HEK293 (cell line): ENCODE measurements around the gene CCDC110.

Experiments
- CTCF ChIA-PET: fragments of 350-600 bp; formaldehyde crosslinking; extraction: SDS; loops from one replicate; lab custom pipeline; 2021; ENCODE audit warnings: antibody characterized with exemption; lab: Yijun Ruan, JAX
- POLR2A ChIA-PET: fragments of 300-600 bp; formaldehyde crosslinking; extraction: SDS; loops from one replicate; lab custom pipeline; 2020; ENCODE audit warnings: antibody characterized with exemption, inconsistent platforms; lab: Yijun Ruan, JAX
- H3K27ac ChIP-seq: fragments of 200-500 bp; sonication (Bioruptor generic); 2 replicates; pipeline ENCODE4 v1.5.1; 2014; ENCODE audit warnings: low read depth, low read length, control low read depth, inconsistent platforms; ENCODE audit errors: extremely low read depth
- H3K36me3 ChIP-seq, 2 experiments: fragments of 200-500 bp in 1 of 2; sonication (Bioruptor generic) in 1 of 2; 1 replicate in 1 of 2; 2 replicates in 1 of 2; pipeline ENCODE4 v1.5.1; 2014 to 2017; ENCODE audit warnings: inconsistent platforms in 2 of 2, low read length in 2 of 2; ENCODE audit not compliant: control insufficient read depth in 2 of 2, insufficient read depth in 1 of 2
- H3K4me1 ChIP-seq: fragments of 200-500 bp; sonication (Bioruptor generic); 2 replicates; pipeline ENCODE4 v1.5.1; 2014; ENCODE audit warnings: mild to moderate bottlenecking, low read length, inconsistent platforms; ENCODE audit not compliant: control insufficient read depth, insufficient read depth
- H3K4me3 ChIP-seq: 2 replicates; pipeline ENCODE4 v1.5.1; 2011; ENCODE audit warnings: low read depth, mild to moderate bottlenecking, control low read depth, low read length, moderate library complexity
- H3K9me3 ChIP-seq: fragments of 200-500 bp; sonication (Bioruptor generic); 2 replicates; pipeline ENCODE4 v1.5.1; 2014; ENCODE audit warnings: low read depth, low read length, inconsistent platforms; ENCODE audit not compliant: control insufficient read depth, insufficient read depth
- EGR2 ChIP-seq: fragments of 450-650 bp; formaldehyde crosslinking; IDR thresholded peaks from 2 replicates; pipeline ENCODE4 v1.5.1; 2016; ENCODE audit warnings: low read depth, missing biosample characterization, missing genetic modification characterization
- HOXC10 ChIP-seq: sonication (generic); formaldehyde crosslinking; IDR thresholded peaks from 2 replicates; pipeline ENCODE4 v1.8.1; 2023; ENCODE audit warnings: mild to moderate bottlenecking, missing genetic modification reagents
- ZBTB20 ChIP-seq: fragments of 450-650 bp; formaldehyde crosslinking; IDR thresholded peaks from 2 replicates; pipeline ENCODE4 v1.5.1; 2016; ENCODE audit warnings: missing biosample characterization, missing genetic modification characterization
- ZNF114 ChIP-seq: fragments of 450-650 bp; formaldehyde crosslinking; IDR thresholded peaks from 2 replicates; pipeline ENCODE4 v1.5.0; 2017; ENCODE audit warnings: missing biosample characterization, missing genetic modification characterization
- ZNF132 ChIP-seq: fragments of 450-650 bp; formaldehyde crosslinking; IDR thresholded peaks from 2 replicates; pipeline ENCODE4 v1.5.1; 2017; ENCODE audit warnings: missing biosample characterization, missing genetic modification characterization, borderline replicate concordance
- ZNF16 ChIP-seq: fragments of 450-650 bp; formaldehyde crosslinking; IDR thresholded peaks from 2 replicates; pipeline ENCODE4 v1.5.1; 2016; ENCODE audit warnings: low read depth, missing biosample characterization, missing genetic modification characterization
- ZNF175 ChIP-seq: fragments of 450-650 bp; formaldehyde crosslinking; IDR thresholded peaks from 2 replicates; pipeline ENCODE4 v1.5.1; 2016; ENCODE audit warnings: missing biosample characterization, missing genetic modification characterization
- ZNF274 ChIP-seq, 2 experiments: fragments of 200-500 bp in 1 of 2; fragments of 450-650 bp in 1 of 2; sonication (Bioruptor generic) in 1 of 2; formaldehyde crosslinking in 1 of 2; IDR thresholded peaks; 2 replicates each; pipeline versions ENCODE4 v1.5.1 to v1.6.1; 2014 to 2016; ENCODE audit warnings: borderline replicate concordance in 1 of 2, inconsistent platforms in 1 of 2, low read length in 1 of 2, missing biosample characterization in 1 of 2, missing genetic modification characterization in 1 of 2
- ZNF658 ChIP-seq: fragments of 450-650 bp; formaldehyde crosslinking; IDR thresholded peaks from 2 replicates; pipeline ENCODE4; 2016; ENCODE audit warnings: missing biosample characterization, missing genetic modification characterization
- ZNF660 ChIP-seq: fragments of 450-650 bp; IDR thresholded peaks from 2 replicates; pipeline ENCODE4 v1.5.1; 2018; ENCODE audit warnings: missing biosample characterization, mild to moderate bottlenecking, missing genetic modification characterization
- TF ChIP-seq, protein P1 (sequence below): fragments of 450-650 bp; formaldehyde crosslinking; IDR thresholded peaks from 2 replicates; pipeline ENCODE4 v1.5.1; 2016; ENCODE audit warnings: missing biosample characterization, missing genetic modification characterization
- TF ChIP-seq, protein P2 (sequence below): fragments of 450-650 bp; formaldehyde crosslinking; IDR thresholded peaks from 2 replicates; pipeline ENCODE4 v1.5.1; 2016; ENCODE audit warnings: missing biosample characterization, missing genetic modification characterization
- TF ChIP-seq, protein P3 (sequence below): fragments of 450-650 bp; formaldehyde crosslinking; IDR thresholded peaks from 2 replicates; pipeline ENCODE4 v1.5.1; 2017; ENCODE audit warnings: missing biosample characterization, missing genetic modification characterization
- TF ChIP-seq, protein P4 (sequence below): fragments of 450-650 bp; formaldehyde crosslinking; IDR thresholded peaks from 2 replicates; pipeline ENCODE4 v1.5.1; 2017; ENCODE audit warnings: missing biosample characterization, missing genetic modification characterization
- TF ChIP-seq, protein P5 (sequence below): fragments of 450-650 bp; formaldehyde crosslinking; IDR thresholded peaks from 2 replicates; pipeline ENCODE4 v1.5.1; 2016; ENCODE audit warnings: missing biosample characterization, missing genetic modification characterization

CCDC110 gene

DNA sequence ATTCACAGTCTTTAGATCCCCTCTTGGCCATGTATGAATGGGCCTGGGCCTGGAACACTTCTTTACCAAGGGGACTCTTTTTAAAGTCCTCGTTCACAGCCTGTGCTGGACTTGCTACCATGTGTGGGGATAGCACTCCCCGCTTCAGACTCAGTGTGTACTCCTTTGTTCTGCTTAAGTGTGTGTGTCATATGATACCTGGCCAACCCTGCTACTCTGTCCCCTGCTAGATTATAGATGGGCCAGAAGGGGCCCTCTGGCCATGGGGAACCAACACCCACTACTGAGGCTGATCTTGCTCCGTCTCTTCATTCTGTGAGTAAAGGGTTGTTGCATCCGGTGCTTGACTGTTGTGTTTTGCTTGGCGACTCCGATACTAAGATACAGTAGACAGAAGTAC, 8.0 kb downstream of the CCDC110 start:
- no peak overlapping the region for H3K27ac ChIP-seq
- no peaks in the 10 kb centered on the region for H3K4me1 ChIP-seq
- H3K9me3 ChIP-seq, result no peaks in the 10 kb centered on the region
- H3K4me3 ChIP-seq, result no peak overlapping the region
- TF ChIP-seq ZNF274 (IDR thresholded peaks at IDR 0.05; ENCODE audit: low read length), result no peak
- TF ChIP-seq ZNF274 (tag by site-specific recombination; IDR thresholded peaks at IDR 0.05; ENCODE audit: borderline replicate concordance), result no peak
- ChIA-PET CTCF (interaction anchor here (0.7 kb wide), 1 partner anchor 675 kb away, joined by 3 read pairs; no protein-coding TSS in a partner anchor), POLR2A (no interaction called here)
- no peaks in the 10 kb centered on the region for H3K36me3 ChIP-seq

DNA sequence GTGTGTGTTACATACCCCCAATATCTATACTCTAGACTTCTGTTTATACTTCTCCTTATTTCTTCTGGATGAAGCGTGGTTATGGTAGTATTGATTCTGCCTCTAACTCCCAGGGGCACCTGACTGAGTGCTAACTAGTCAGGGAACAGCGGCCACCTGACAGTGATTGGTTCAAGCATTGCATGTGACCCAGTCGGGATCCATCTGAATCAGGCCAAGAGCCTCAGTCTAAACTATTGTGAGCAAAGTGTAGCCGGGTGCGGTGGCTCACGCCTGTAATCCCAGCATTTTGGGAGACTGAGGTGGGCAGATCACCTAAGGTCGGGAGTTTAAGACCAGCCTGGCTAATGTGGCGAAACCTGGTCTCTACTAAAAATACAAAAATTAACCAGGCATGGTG, 10.0 kb downstream of the CCDC110 start:
- Histone ChIP-seq H3K9me3 (no peaks in the 10 kb centered on the region), H3K27ac (no peak overlapping the region)
- TF ChIP-seq HOXC10 (CRISPR knock-in tag) (no peak), ZNF16 (tag by site-specific recombination) (no peak), ZNF114 (no peak), EGR2 (no peak), ZNF175 (tag by site-specific recombination) (no peak), ZNF132 (tag by site-specific recombination) (no peak), ZNF658 (tag by site-specific recombination) (no peak)
- TF ChIP-seq, protein P1, sequence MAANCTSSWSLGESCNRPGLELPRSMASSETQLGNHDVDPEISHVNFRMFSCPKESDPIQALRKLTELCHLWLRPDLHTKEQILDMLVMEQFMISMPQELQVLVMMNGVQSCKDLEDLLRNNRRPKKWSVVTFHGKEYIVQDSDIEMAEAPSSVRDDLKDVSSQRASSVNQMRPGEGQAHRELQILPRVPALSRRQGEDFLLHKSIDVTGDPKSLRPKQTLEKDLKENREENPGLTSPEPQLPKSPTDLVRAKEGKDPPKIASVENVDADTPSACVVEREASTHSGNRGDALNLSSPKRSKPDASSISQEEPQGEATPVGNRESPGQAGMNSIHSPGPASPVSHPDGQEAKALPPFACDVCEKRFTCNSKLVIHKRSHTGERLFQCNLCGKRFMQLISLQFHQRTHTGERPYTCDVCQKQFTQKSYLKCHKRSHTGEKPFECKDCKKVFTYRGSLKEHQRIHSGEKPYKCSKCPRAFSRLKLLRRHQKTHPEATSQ (tag by site-specific recombination), result no peak
- TF ChIP-seq, protein P2, sequence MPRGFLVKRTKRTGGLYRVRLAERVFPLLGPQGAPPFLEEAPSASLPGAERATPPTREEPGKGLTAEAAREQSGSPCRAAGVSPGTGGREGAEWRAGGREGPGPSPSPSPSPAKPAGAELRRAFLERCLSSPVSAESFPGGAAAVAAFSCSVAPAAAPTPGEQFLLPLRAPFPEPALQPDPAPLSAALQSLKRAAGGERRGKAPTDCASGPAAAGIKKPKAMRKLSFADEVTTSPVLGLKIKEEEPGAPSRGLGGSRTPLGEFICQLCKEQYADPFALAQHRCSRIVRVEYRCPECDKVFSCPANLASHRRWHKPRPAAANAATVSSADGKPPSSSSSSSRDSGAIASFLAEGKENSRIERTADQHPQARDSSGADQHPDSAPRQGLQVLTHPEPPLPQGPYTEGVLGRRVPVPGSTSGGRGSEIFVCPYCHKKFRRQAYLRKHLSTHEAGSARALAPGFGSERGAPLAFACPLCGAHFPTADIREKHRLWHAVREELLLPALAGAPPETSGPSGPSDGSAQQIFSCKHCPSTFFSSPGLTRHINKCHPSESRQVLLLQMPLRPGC (tag by site-specific recombination), result no peak
- TF ChIP-seq, protein P3, sequence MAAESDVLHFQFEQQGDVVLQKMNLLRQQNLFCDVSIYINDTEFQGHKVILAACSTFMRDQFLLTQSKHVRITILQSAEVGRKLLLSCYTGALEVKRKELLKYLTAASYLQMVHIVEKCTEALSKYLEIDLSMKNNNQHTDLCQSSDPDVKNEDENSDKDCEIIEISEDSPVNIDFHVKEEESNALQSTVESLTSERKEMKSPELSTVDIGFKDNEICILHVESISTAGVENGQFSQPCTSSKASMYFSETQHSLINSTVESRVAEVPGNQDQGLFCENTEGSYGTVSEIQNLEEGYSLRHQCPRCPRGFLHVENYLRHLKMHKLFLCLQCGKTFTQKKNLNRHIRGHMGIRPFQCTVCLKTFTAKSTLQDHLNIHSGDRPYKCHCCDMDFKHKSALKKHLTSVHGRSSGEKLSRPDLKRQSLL (tag by site-specific recombination), result no peak
- TF ChIP-seq, protein P4, sequence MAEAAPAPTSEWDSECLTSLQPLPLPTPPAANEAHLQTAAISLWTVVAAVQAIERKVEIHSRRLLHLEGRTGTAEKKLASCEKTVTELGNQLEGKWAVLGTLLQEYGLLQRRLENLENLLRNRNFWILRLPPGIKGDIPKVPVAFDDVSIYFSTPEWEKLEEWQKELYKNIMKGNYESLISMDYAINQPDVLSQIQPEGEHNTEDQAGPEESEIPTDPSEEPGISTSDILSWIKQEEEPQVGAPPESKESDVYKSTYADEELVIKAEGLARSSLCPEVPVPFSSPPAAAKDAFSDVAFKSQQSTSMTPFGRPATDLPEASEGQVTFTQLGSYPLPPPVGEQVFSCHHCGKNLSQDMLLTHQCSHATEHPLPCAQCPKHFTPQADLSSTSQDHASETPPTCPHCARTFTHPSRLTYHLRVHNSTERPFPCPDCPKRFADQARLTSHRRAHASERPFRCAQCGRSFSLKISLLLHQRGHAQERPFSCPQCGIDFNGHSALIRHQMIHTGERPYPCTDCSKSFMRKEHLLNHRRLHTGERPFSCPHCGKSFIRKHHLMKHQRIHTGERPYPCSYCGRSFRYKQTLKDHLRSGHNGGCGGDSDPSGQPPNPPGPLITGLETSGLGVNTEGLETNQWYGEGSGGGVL (tag by site-specific recombination), result no peak
- TF ChIP-seq, protein P5, sequence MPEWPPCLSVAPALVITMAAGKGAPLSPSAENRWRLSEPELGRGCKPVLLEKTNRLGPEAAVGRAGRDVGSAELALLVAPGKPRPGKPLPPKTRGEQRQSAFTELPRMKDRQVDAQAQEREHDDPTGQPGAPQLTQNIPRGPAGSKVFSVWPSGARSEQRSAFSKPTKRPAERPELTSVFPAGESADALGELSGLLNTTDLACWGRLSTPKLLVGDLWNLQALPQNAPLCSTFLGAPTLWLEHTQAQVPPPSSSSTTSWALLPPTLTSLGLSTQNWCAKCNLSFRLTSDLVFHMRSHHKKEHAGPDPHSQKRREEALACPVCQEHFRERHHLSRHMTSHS (tag by site-specific recombination), result no peak
- TF ChIP-seq, all 188 proteins: peak for 0
- H3K36me3 ChIP-seq, result no peaks in the 10 kb centered on the region
- H3K4me1 ChIP-seq, result no peaks in the 10 kb centered on the region
- POLR2A ChIA-PET, result no interaction called here
- no peak overlapping the region for H3K4me3 ChIP-seq
- CTCF ChIA-PET, result no interaction called here

DNA sequence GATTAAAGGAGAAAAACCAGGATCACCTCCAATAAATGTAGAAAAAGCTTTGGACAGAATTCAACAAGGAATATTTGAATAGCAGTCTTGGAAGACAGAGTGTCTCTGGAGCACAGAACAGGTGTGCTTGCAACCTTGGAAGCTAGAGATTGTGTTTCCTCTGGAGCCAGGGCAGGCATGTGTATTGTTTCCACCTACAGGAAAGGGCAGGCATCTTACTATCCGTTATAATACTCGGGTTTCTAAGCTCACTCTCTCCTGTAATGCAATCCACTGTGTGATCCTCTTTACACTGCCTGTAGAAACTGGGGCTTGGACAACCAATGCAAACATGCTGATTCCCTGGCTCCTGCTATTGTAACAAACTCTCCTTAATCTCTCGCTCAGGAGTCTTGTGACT, 14.4 kb downstream of the CCDC110 start:
- POLR2A ChIA-PET, result no interaction called here
- H3K36me3 ChIP-seq, result no peaks in the 10 kb centered on the region
- CTCF ChIA-PET, result interaction anchor here (0.6 to 1.7 kb wide), 2 partner anchors 141 to 494 kb away, joined by 3 to 4 read pairs; no protein-coding TSS in a partner anchor
- H3K9me3 ChIP-seq, result no peaks in the 10 kb centered on the region
- no peaks in the 10 kb centered on the region for H3K4me1 ChIP-seq
- no peak overlapping the region for H3K27ac ChIP-seq
- no peak overlapping the region for H3K4me3 ChIP-seq
- no peak for TF ChIP-seq ZNF660 (tag by site-specific recombination)
- TF ChIP-seq ZBTB20, result peak; percentile 77
